Caki2 (cell line): ENCODE results near the gene FAM210A. TPM values are rescaled to one million over a fixed set of nuclear protein-coding genes. Genes with fewer than 3 reads are reported as not detected.
"Not testable (repeated sequence)": the region's sequence is repeated elsewhere in the genome, so short reads cannot be mapped to it uniquely, and the experiment has no call there.

Source experiments
- DNase-seq: peaks from one replicate; pipeline ENCODE4 v3.0.0-alpha.2; 2015; ENCODE audit warnings: low read depth
- in situ Hi-C: cut with HindIII; loops from 2 replicates; pipeline ENCODE4 v1.10.0; 2016; ENCODE audit warnings: low sequenced_read_pairs, low pct_unique_long_range_greater_than_20kb, mixed read lengths
- total RNA-seq: library from RNA; depleted of rRNA; stranded (reverse); fragments of >200 nt; shearing (Covaris generic); gene quantifications from 2 replicates; pipeline ENCODE4 v1.2.3, GENCODE V29; 2014; ENCODE audit warnings: low replicate concordance

The FAM210A gene
- total RNA-seq, 1 experiment from 2014 or later = 34.9 TPM

DNA sequence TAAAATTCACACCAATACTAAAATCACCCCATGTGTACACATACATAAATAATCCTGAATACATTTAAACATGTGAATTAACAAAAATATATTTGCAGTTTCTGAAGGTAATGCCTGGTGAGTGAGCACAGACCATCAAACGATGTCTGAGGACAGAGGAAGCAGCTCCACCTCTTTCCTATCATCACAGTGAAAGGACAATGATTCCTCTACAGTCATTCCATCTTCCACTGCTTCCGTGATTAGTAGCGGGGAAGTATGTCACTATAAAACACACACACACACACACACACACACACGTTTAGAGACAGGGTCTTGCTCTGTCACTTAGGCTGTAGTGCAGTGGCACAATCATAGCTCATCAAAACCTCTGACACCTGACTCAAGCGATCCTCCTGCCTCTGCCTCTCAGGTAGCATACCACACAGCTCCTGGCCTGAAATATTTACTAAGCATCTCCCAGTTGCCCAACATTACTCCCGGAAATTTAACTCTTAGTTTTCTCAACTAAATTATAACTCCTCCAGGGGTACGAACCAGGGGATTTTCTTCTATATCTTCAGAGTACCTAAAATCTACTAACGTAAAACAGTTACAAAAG is 12.8 kb downstream of the FAM210A start:
- in situ Hi-C loops = no loop called here
- no peak for DNase-seq

DNA sequence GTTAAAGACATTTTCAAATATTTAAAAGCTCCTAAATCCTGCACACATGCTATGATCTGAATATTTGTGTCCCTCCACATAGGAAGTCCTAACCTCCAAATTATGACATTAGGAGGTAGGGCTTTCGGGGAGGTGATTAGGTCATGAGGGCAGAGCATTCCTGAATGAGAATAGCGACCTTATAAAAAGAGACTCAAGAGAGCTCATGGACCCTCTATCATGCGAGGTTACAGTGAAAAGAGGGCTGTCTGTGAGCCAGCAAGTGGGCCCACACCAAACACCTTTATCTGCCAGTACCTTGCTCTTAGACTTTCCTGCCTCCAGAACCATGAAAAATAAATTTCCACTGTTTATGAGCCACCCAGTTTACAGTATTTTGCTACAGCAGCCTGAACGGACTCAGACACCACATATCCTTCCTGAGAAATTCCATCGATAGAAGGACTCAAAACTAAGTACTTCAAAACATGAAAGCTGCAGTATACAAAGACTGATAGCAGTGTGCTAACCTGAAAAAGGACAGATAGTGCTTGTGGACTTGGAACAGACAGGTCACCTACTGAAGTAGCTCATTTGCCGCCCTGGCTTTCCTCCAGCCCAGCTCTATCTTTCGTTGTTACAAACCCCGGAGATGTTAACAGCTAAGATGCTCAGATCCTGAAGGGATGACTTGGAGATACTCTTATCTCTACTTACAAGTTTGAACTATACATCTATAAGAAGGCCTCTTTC is 13.8 kb downstream of the FAM210A start:
- in situ Hi-C loops = no loop called here
- DNase-seq = no peak

DNA sequence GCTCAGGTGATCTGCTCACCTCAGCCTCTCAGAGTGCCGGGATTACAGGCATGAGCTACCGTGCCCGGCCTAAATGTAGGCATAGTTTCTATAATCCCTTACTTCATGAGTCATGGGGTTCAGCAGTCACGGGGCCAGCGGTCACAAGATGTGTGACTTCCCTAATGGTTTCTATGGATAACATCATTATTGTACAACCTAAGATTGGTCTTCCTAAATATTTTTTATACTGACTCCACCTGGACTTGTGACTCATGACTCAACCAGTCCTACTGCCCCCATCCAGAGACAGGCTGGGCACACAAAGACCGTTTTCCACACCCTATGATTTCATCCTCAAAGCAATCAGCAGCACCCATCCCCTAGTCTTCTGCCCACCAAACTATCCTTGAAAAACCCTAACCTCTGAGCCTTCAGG is 15.9 kb downstream of the FAM210A start:
- DNase-seq = peak; percentile 83
- in situ Hi-C loops = no loop called here

DNA sequence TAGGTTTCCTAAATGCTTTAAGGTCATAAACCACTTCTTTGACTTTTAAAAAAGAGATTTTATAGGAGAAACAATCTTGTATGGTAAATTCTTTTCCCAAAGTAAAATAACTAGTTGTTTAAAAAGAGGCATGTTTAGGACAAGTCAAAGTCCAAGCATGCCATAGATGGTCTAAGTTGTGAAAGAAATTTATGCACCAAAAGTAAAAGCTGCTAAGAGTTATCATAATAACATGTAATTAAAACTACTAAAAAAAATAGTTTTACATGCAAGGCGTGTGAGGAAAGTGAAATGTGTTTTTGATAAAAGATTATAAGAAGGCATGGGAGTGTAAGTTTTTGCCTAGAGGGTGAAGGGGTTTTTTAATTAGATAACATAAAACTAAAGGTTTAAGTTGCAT is 22.5 kb downstream of the FAM210A start:
- peak; percentile 46 for DNase-seq
- in situ Hi-C loops = no loop called here

DNA sequence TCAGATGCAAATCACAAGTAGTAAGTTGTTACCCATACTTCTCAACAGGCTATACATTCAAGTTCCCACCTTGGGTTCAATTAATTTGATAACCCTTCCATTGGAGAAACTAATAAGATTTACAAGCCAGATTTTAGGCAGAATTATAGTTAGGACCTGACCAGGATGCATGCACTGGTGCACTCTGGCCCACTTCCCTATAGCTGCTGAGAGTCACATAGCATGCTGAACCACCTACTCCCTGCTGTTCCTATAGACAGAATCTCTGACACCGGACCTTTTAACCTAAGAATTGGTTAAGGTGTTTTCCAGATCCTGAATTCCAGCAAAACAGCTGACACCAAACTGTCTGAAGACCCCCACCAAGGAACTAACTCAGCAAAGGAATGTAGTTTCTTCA is 26.2 kb downstream of the FAM210A start:
- DNase-seq = no peak
- in situ Hi-C loops = no loop called here

DNA sequence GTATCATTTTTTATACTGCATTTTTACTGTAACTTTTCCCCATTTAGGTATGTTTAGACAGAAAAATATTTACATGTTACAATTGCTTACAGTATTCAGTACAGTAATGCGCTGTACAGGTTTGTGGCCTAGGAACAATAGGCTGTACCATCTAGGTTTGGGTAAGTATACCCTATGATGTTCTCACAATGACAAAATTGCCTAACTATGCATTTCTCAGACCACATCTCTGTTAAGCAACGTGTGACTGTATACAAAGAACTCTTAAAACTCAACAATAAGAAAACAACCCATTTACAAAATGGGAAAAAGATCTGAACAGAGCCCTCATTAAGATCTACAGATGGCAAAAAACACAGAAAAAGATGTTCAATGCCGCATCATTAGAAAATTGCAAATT is 29.4 kb downstream of the FAM210A start:
- in situ Hi-C loops = no loop called here
- no peak for DNase-seq

DNA sequence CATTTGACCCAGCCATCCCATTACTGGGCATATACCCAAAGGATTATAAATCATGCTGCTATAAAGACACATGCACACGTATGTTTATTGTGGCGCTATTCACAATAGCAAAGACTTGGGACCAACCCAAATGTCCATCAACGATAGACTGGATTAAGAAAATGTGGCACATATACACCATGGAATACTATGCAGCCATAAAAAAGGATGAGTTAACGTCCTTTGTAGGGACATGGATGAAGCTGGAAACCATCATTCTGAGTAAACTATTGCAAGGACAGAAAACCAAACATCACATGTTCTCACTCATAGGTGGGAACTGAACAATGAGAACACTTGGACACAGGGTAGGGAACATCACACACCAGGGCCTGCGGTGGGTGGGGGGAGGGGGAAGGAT is 31.0 kb downstream of the FAM210A start:
- in situ Hi-C loops, DNase-seq: not testable (repeated sequence)

GRCh38 chr18:13690060-13690459 is 36.3 kb downstream of the FAM210A start:
- DNase-seq, in situ Hi-C loops: not testable (repeated sequence)

- in situ Hi-C loops = no loop called here
- no peak for DNase-seq
These were observed 37.9 kb downstream of the FAM210A start for GRCh38 chr18:13688191-13689136.

GRCh38 chr18:13684546-13684945 is 41.8 kb downstream of the FAM210A start:
- in situ Hi-C loops = no loop called here
- no peak for DNase-seq

- no peak for DNase-seq
- in situ Hi-C loops = no loop called here
These were observed 44.7 kb downstream of the FAM210A start for GRCh38 chr18:13681701-13682100.

DNA sequence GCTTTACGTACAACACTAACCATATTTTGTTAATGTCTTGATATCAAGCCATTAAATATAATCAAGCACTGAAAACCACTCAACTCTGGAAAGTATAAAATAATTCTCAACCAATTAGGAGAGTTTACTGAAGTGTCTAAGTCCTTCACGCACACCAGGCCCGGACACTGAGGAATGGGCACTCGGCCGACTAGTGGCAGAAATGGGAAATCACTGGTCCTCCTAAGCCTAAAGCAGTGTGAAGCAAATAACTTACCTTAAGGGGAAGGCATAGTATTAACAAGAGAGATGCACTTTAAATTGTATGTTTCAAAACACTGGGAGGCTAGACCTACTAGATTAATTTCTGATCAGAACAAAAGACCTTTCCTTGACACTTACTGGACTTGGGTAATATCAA is 45.7 kb downstream of the FAM210A start:
- no peak for DNase-seq
- in situ Hi-C loops = no loop called here

GRCh38 chr18:13677350-13677749 is 49.0 kb downstream of the FAM210A start:
- in situ Hi-C loops, DNase-seq: not testable (repeated sequence)

DNA sequence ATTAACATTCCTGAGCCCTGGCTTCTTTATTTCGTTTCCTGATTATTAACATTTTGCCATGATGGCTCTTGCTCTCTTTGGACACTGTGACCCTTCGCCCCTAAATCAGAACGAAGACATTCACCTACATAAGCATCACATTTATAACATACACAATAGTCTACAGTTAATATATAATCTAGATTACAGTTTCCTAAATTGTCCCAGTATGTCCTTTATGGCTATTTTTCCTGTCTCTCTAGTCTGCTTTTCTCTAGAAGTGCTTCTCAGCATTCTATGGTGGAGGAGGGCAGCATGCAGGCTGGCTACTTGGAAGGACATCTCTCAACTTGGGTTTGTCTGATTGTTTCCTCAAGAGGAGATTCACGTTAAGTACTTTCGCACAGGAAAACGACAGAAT is 49.9 kb downstream of the FAM210A start:
- DNase-seq = no peak
- in situ Hi-C loops = no loop called here

GRCh38 chr18:13672657-13673056 is 53.7 kb downstream of the FAM210A start:
- in situ Hi-C loops = no loop called here
- no peak for DNase-seq

DNA sequence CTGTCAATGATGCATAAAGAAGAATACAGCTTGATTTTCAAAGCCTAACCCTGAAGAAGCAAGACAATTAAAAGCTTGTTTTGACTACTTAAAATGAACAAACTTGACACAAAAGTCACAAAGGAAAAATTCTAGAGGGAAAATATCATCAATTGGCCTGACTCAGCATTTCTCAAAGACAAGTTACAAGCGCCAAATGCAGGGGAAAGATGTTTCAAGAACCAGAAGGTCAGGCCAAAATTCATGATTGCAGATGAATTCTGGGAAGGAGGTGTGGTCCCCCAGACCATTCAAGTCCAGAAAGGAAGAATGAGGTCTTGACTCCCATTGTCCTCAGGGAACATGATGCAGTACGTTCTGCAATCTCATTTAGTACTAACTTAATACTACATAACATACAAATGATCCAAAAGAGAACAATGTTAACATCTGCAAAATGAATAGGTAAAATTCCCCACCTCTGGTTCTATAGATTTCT is 64.5 kb downstream of the FAM210A start:
- in situ Hi-C loops = no loop called here
- no peak for DNase-seq

GRCh38 chr18:13661051-13661778 is 65.1 kb downstream of the FAM210A start:
- in situ Hi-C loops = no loop called here
- no peak for DNase-seq

DNA sequence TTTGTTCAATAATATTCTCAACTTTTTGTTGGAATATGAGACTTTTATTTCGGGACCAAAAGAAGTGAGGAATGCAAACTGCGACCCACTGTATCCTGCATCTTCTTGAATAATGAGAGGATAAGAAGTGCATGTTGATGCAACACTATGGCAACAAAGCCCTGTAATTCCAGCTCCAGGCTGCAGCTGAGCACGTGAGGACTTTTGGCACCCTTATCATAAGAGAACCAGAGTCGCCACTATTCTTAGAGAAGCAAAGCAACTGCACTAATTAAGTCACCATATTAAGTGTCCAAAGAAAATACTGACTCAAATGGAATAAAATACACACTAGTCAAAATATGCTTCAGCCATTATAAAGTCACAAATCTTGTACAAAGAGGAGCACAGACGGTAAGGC is 65.8 kb downstream of the FAM210A start:
- in situ Hi-C loops = no loop called here
- DNase-seq = no peak
